Left renal cortex interstitium (tissue), 4 donors: Measurements from ENCODE around the gene DOCK11. TPM values are rescaled to one million over a fixed set of nuclear protein-coding genes. Genes with fewer than 3 reads are reported as not detected.
"Not testable (repeated sequence)": the region's sequence is repeated elsewhere in the genome, so short reads cannot be mapped to it uniquely, and the experiment has no call there.

ENCODE experiments used
- DNase-seq, 4 donors: peaks; one replicate each; pipeline ENCODE4 v3.0.0-alpha.2; 2013; ENCODE audit warnings: low read depth in 4 of 4, low spot score in 2 of 4, missing footprints in 1 of 4
- polyA plus RNA-seq, 4 donors: library from polyadenylated mRNA; unstranded; fragments of 120-200 nt; gene quantifications; one replicate each; pipeline ENCODE4 v1.2.1, GENCODE V29; 2013; ENCODE audit not compliant: insufficient read length in 4 of 4

Gene DOCK11
- polyA plus RNA-seq, 4 donors, result 16.9 to 20.8 (median 20.0) TPM

DNA sequence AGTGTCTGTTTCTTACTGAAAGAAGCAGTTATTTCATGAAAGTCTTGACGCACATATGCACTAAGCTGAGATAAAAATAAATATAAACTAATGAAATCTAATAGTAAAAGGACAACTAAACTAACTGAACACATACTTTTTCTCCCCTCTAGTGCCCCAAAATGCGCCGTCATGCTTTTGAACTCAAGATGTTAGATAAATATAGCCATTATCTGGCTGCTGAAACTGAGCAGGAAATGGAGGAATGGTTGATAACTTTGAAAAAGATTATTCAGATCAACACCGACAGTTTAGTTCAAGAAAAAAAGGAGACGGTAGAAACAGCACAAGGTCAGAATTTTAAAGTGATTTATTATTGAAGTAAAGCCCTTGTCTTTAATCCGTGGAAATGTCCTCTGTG is 70.2 kb downstream of the DOCK11 start:
- no peak for DNase-seq

DNA sequence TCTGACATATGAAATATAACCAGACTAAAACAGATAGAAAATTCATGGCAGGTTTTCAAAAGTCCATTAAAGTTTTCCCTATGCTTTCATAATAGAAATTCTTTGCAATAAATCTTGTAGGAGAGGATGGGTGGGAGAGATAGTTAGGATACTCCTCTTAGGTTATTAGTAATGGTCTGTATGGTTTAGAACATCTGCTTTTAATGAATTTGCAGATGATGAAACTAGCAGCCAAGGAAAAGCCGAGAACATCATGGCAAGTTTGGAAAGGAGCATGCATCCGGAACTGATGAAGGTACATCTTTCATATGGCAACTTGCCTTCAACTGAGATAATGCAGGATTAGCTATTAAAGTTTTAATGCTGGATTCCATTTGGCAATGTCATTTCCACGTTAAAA is 70.7 kb downstream of the DOCK11 start:
- DNase-seq, result no peak

DNA sequence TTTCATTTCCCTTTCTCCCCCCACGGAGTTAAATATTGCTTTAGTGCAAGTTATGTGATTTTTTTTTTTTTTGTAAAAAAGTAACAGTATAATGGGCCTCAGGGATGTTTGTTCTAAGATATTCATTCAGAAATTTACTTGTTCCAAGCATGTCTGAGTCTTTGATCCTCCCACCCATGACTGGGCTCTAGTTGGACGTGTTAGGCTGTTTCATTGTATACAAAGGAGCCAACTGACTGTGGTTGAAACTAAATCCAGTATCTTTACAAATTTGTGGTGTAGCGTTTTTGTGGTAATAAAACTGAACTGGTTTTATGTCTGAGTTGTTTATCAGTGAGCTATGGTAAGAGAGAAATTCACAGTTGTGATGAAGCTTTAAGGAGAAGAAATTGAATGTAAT is 74.1 kb downstream of the DOCK11 start:
- DNase-seq, result no peak

DNA sequence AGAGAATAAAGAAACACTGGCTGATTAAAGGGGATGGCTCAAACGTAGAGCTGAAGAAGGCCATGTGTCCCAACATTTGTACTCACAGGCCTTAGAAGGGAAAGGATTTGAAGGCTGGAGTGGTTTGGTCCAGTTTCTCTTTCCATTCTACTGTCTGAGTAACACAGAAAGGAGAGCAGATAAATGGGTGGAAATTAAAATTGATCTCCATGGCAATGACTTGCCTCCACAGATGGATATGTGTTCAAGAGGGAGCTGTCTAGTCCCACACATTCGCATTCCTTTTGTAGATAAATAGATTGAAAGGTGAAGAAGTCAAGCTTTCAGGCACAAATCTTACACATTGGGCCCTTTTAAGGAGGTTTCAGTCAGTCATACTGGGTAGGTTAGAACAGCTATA is 74.6 kb downstream of the DOCK11 start:
- no peak for DNase-seq

DNA sequence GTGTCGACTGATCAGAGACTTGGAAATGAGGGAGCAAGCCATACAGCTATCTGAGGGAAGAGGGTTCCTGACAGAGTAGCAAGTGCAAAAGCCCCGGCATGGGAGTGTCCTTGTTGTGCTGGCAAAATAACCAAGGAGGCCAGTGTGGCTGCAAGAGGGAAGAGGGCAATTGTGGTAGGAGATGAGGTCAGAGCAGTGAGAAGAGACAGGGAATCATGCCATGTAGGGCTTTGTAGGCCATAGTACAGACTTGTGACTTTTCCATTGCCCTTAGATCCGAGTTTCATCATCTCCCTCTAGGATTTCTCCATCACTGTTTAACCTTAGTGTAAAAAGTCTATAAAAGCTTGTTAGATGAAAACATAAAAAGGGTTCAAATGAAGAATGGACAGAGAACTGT is 76.2 kb downstream of the DOCK11 start:
- DNase-seq, result no peak

DNA sequence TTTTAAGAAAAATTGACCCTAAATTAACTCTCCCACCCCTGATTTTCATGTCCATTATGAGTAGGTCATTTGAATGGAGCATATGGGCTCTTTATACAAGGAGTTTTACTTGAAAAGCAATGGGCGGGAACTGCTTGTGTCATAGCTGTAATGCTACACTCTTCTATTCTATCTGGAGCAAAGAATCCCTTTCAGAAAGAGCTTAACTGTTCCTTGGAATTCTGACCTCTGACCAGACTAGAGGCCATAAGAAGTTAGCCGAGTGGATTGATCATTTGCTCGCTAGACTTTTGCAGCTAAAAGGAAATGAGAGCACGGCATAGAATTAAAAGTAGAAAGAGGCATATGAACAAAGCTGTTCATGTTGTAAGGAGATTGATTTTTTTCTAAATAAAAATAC is 79.1 kb downstream of the DOCK11 start:
- no peak for DNase-seq

DNA sequence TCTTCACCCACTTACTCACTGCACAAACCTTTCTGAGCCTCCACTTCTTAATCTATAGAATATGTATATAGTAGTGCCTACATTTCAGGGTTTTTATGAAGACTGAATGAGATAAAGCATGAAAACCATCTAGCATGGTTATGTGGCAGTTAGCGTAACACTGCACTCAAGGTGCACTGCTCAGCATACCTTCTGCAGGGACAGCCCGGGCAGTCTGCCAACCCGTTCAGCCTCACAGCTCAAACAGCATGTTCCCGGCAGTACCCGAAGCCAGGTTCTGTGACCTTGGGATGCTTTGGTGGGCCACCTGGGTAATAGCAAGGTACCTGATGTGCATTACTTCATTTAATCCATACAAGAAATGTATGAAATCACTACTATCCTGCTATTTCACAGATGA is 81.4 kb downstream of the DOCK11 start:
- DNase-seq, result peak in 1 of 4 donors; percentile 23

DNA sequence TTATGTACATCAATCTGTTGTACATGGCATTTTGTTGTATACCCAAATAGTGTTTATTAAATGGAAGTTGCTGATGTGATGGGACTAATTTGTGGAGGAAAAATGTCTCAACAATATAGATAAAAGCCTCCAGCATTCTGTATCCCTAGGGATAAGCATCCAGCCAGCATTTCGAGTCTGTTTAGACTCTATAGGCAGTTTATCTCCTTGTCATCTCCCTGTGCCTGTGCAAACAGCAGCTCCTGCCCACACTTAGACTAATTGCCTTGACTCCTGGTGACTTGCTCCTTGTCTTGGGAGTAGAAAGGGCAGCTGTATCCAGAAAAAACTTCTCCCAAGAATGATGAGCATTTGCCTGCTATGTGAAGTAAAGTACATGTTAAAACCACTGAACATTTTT is 83.8 kb downstream of the DOCK11 start:
- DNase-seq, result no peak

DNA sequence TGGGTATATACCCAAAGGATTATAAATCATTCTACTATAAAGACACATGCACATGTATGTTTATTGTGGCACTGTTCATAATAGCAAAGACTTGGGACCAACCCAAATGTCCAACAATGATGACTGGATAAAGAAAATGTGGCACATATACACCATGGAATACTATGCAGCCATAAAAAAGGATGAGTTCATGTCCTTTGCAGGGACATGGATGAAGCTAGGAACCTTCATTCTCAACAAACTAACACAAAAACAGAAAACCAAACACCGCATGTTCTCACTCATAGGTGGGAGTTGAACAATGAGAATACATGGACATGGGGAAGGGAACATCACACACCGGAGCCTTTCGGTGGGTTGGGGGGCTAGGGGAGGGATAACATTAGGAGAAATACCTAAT is 87.3 kb downstream of the DOCK11 start:
- DNase-seq, result not testable (repeated sequence)

DNA sequence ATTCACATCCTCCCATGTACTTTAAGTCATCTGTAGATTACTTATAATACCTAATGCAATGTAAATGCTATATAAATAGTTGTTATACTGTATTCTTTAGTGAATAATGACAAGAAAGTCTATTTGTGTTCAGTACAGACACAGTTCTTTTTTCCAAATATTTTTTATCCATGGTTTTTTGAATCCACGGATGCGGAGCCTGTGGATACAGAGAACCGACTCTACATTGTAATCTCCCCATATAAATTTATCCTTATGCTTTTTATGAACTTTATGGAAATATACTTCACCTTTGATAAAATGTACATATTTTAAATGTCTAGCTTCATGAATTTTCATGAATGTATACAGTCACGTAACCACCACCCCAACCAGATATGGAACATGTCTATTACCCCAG is 88.2 kb downstream of the DOCK11 start:
- DNase-seq, result no peak

DNA sequence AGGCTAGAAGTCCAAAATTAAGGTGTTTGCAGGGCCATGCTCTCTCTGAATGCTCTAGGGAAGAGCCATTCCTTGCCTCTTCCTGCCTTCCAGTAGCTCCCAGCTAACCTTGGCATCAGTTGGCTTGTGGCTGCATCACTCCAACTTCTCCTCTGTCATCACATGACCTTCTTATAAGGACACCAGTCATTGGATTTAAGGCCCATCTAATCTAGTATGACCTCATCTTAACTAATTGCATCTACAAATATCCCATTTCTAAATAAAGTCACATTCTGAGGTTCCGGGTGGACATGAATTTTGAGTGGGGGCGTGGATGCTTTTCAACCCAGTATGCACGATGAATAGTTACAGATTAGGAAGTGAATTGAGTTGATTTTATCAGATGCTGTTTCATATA is 89.7 kb downstream of the DOCK11 start:
- DNase-seq, result no peak

DNA sequence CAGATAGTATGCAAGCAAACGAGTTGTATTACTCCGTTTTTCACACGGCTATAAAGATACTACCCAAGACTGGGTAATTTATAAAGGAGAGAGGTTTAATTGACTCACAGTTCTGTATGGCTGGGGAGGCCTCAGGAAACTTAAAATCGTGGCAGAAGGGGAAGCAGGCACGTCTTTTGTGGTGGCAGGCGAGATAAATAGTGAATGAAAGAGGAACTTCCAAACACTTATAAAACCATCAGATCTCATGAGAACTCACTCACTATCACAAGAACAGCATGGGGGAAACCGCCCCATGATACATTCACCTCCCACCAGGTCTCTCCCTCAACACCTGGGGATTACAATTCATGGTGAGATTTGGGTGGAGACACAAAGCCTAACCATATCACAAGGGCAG is 90.6 kb downstream of the DOCK11 start:
- DNase-seq, result not testable (repeated sequence)

DNA sequence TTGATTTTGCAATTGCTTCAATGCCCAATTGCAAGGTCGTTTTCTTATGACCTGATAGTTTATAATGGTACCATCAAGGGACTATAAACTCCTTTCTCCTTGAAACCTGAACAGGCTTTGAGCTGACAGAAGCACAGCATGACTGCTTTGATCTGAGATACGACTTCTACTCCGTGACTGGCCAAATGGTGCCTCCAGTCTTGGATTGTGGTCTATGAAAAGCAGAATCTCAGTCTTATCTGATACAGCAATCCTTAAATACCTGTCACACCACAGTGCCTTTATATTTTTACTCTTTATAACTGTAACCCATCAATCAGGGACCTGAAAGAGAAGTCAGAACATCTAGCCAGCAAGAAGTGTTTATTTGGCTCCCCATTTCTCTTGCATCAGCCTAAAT is 93.1 kb downstream of the DOCK11 start:
- DNase-seq, result no peak

DNA sequence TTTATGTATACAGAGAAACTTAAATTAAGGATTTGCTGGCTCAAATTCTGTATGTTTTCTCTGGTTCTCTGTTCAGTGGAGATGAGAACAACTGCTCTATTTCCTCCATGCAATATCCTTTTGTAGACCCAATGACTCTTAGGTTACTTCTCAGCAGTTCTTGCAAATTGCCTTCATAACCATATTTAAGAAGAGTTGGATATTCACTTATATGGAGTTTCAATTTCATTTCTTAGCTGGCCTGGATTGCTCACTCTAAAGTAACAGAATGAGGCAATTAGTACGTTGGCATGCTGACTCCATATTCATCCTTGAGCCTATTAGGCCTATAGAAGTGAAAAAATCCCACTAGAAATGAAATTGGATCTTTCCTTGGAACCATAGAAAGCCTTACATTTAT is 93.6 kb downstream of the DOCK11 start:
- DNase-seq, result no peak

DNA sequence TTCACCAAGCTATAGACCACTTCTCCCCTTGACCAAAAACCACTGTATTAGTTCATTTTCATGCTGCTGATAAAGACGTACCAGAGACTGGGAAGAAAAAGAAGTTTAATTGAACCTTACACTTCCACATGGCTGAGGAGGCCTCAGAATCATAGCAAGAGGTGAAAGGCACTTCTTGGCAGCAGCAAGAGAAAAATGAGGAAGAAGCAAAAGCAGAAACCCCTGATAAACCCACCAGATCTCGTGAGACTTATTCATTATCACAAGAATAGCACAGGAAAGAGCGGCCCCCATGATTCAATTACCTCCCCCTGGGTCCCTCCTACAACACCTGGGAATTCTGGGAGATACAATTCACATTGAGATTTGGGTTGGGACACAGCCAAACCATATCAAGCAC is 97.8 kb downstream of the DOCK11 start:
- no peak for DNase-seq

DNA sequence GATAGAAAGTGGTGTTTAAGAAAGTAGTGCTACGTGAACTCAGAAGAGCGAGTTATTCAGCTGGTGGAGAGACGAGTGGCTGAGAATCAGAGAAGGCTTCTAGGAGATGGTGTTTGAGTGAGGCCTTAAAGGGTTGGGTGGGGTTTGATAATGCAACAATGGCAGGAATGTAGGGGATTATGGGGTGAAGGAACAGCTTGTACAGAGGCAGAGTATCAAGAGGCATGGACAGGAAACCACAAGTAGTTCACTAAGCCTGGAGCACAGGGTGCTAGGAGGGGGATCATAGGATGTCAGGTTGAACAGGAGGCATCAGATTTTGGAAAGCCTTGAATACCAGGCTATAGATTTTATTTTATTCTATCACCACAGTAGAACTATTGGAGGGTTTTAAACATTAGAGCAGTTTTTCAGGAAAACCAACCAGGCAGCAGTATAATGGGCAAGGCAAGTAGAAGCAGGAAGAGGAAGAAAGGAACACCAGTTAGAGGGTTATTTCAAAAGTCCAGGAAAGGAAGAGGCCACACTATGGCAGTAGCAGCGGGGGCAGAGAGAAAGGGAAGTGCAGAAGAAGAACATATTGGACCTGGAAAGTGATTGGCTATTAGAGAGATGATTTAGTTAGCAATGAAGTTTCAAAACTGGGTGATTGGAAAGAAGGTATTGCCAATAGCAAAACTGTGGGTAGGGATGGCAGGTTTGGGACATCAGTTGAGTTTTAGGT is 99.2 kb downstream of the DOCK11 start:
- no peak for DNase-seq

DNA sequence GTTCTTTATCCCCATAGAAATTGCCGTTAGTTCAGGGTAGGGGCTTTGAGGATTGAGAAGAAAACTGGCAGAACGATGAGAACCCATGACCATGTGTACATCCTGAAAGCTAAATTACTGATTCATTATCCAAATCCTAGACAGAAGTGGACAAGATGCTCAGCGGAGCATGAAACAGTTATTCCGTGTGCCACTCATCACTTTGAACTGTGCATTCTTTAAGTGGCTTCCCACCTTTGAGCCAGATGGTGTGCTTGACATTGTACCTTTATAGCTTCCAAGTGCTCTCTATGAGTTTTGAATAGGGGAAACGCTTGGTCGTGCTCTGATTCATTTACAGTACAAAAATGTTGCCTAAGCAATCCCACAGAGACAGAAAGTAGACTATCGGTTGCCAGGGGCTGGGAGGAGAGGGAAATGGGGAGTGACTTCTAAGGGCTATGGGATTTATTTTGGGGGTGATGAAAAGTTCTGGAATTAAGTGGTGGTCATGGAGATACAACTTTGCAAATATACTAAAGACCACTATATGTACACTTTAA is 100.0 kb downstream of the DOCK11 start:
- no peak for DNase-seq

DNA sequence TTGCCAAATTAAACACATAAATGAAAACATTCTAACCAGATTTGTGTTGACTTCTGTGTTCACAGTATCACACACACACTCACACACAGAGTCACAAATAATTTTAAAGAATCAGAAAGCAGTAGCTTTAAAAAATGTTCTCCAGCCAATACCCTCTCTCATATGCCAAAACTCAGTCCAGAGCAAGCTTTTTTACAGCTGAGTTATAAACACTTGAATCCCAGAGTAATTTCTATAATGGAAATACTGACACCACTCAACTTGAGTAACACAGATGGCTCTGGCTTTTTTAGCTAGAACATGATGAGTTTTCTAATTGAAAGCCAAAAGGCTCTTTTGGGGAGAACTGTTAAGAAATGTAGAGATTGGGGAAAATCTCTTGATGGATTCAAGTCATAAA is 100.8 kb downstream of the DOCK11 start:
- DNase-seq, result no peak

DNA sequence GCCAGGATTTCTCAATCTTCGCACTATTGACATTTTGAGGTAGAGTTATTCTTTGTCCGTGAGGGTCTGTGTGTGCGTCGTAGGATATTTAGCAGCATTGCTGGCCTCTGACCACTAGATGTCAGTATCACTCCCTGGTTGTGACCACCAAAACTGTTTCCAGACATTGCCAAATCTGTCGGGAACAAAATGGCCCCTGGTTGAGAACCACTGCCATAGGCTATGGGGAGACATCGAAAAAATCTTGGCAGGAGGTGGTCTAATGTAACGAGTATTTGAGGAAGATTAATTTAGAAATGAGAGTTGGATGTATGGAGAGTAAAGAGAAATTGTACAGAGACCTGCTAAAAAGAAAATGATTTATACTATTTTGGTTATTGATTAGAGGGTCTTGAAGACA is 108.4 kb downstream of the DOCK11 start:
- DNase-seq, result peak in 2 of 4 donors; percentile 25 to 33

DNA sequence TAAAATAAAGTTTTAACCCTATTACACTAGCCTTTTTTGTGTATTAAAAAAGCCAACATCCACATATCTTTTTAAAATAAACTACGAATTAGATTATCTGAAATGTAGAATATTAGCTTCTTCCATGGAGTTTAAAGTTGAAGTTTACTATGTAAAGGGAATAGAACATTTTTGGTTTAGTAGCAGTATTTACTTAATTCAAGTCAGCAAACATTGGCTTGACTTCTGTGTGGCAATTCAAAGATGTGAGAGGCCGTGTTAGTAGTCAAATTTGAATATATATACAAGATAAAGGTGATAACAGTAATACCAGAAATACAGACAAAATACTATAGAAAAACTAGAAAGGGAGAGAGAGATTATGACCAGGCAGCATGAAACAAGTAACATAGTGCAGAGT is 116.7 kb downstream of the DOCK11 start:
- no peak for DNase-seq

DNA sequence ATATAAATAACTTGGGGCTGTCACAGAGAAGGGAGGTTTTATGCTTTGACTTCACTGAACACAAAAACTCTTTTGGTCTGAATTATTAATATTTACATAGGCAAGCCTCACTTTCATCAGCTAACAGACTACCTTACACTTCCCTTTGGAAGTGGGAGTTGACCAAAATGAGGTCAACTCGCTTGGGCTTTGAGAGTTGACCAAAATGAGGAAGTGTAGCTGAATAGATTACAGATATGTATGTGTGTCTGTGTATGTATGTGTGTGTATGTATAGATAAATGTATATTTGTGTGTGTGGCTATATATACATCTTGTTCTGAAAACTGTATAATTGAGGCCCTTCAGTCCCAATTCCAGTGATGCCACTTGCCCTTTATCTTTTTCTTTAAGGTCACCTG is 118.5 kb downstream of the DOCK11 start:
- DNase-seq, result no peak

DNA sequence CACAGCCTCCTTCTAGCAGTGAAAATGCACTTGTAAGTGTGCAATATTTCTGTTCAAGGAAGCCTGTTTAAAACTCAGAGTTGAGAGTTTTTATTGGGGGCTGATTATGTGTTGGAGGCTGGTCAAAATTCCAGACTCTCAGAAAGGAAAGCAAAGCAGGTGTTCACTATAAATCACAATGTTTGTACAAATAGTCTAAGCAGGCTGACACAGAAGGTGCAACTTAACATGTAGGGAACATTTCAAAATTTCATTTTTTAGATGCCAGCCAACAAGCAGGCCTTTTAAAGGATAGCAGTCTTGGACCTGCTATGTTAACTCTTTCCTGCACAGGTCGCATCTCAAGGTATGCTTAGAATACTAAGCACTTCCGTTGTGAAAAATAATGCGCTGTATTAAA is 119.5 kb downstream of the DOCK11 start:
- DNase-seq, result no peak
